Lower lobe of right lung (tissue), 2 donors: ENCODE data around the gene ALG9. TPM values are rescaled to one million over a fixed set of nuclear protein-coding genes. Genes with fewer than 3 reads are reported as not detected.

Experiments used
- ATAC-seq, 2 donors: fragments of 200-7000 bp; cut with Tn5 transposase; one replicate each; pipeline ENCODE4 v1.9.1; 2020 to 2022; ENCODE audit warnings: mild to moderate bottlenecking in 2 of 2, moderate library complexity in 2 of 2
- DNase-seq: peaks from one replicate; pipeline ENCODE4 v3.0.0-alpha.2; 2020
- H3K27ac ChIP-seq: fragments of 200-600 bp; one replicate; pipeline ENCODE4 v1.8.0; 2022
- H3K27me3 ChIP-seq: fragments of 200-600 bp; one replicate; pipeline ENCODE4 v1.8.0; 2022; ENCODE audit warnings: low read depth
- H3K36me3 ChIP-seq: fragments of 200-600 bp; one replicate; pipeline ENCODE4 v1.8.0; 2022; ENCODE audit warnings: mild to moderate bottlenecking
- H3K4me1 ChIP-seq: fragments of 200-600 bp; one replicate; pipeline ENCODE4 v1.8.0; 2022
- H3K4me3 ChIP-seq: fragments of 200-600 bp; one replicate; pipeline ENCODE4 v1.8.0; 2022; ENCODE audit warnings: mild to moderate bottlenecking
- H3K9me3 ChIP-seq: fragments of 200-600 bp; one replicate; pipeline ENCODE4 v1.8.0; 2022
- intact Hi-C: fragments of 100-400 bp; cut with DNase I; formaldehyde crosslinking; loops from one replicate; pipeline ENCODE4 v1.11.0; 2022
- total RNA-seq: library from RNA; stranded (reverse); fragmentation: NEBNext Ultra II Directional; extraction: Animal tissue kit (Norgen Biotek cat#: 25700); gene quantifications from one replicate; pipeline ENCODE4 v1.2.1, GENCODE V29; 2021
- TF ChIP-seq, protein P1 (sequence below): fragments of 200-600 bp; IDR thresholded peaks from one replicate; pipeline ENCODE4 v1.8.0; 2022; ENCODE audit warnings: antibody characterized with exemption, mild to moderate bottlenecking
- donor health status: DM: no; HTN: yes; CAD: no; lungs with severe emphysema.

ALG9 gene
- total RNA-seq, 1 donor from 2014 or later = 25.5 TPM

DNA sequence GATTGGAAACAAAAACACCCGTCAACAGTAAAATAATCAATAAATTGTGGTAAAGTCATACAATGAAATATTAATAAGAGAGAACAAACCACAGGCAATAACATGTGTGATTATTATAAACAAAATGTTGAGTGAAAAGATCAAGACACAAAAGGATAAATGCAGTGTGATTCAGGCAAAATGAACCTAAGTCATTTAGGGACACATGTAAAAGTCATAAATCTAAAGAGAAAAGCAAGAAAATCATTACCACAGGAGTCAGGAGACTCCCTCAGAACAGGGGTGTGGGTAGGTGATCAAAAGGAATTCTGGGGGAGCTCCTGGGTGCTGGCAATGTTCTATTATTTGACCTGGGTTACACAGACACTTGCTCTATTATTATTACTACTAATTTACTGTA, 57.3 kb downstream of the ALG9 start:
- peaks cover 5% of the 10 kb centered on the region for H3K4me1 ChIP-seq
- no peaks in the 10 kb centered on the region for H3K9me3 ChIP-seq
- no peak for DNase-seq
- no peak for ATAC-seq
- no peak overlapping the region for H3K4me3 ChIP-seq
- TF ChIP-seq, protein P1, sequence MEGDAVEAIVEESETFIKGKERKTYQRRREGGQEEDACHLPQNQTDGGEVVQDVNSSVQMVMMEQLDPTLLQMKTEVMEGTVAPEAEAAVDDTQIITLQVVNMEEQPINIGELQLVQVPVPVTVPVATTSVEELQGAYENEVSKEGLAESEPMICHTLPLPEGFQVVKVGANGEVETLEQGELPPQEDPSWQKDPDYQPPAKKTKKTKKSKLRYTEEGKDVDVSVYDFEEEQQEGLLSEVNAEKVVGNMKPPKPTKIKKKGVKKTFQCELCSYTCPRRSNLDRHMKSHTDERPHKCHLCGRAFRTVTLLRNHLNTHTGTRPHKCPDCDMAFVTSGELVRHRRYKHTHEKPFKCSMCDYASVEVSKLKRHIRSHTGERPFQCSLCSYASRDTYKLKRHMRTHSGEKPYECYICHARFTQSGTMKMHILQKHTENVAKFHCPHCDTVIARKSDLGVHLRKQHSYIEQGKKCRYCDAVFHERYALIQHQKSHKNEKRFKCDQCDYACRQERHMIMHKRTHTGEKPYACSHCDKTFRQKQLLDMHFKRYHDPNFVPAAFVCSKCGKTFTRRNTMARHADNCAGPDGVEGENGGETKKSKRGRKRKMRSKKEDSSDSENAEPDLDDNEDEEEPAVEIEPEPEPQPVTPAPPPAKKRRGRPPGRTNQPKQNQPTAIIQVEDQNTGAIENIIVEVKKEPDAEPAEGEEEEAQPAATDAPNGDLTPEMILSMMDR = no peak
- H3K27ac ChIP-seq = no peak overlapping the region
- no peaks in the 10 kb centered on the region for H3K27me3 ChIP-seq
- H3K36me3 ChIP-seq = no peaks in the 10 kb centered on the region
- intact Hi-C loops = no loop called here

DNA sequence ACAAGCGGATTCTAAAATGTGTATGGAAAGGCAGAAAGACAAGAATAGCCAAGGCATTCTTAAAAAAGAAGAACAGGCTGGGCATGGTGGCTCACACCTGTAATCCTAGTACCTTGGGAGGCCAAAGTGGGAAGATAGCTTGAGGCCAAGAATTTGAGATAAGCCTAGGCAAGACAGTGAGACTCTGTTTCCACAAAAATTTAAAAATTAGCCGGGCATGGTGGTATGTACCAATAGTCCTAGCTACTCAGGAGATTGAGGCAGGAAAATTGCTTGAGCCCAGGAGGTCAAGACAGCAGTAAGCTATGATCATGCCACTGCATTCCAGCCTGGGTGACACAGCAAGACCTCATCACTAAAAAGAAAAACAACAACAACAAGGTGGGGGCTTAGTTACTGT, 59.2 kb downstream of the ALG9 start:
- no peak overlapping the region for H3K27ac ChIP-seq
- ATAC-seq = no peak
- intact Hi-C loops = no loop called here
- DNase-seq = no peak
- H3K4me3 ChIP-seq = no peak overlapping the region
- H3K4me1 ChIP-seq = no peaks in the 10 kb centered on the region
- H3K27me3 ChIP-seq = no peaks in the 10 kb centered on the region
- H3K9me3 ChIP-seq = no peaks in the 10 kb centered on the region
- TF ChIP-seq, protein P1 = no peak
- H3K36me3 ChIP-seq = peaks cover 14% of the 10 kb centered on the region

GRCh38 chr11:111811445-111811844, 59.9 kb downstream of the ALG9 start:
- Histone ChIP-seq H3K36me3 (peaks cover 14% of the 10 kb centered on the region), H3K4me1 (peaks cover 5% of the 10 kb centered on the region), H3K9me3 (no peaks in the 10 kb centered on the region), H3K27me3 (no peaks in the 10 kb centered on the region), H3K27ac (no peak overlapping the region), H3K4me3 (no peak overlapping the region)
- intact Hi-C loops = no loop called here
- ATAC-seq = no peak
- TF ChIP-seq, protein P1 = no peak
- DNase-seq = no peak

DNA sequence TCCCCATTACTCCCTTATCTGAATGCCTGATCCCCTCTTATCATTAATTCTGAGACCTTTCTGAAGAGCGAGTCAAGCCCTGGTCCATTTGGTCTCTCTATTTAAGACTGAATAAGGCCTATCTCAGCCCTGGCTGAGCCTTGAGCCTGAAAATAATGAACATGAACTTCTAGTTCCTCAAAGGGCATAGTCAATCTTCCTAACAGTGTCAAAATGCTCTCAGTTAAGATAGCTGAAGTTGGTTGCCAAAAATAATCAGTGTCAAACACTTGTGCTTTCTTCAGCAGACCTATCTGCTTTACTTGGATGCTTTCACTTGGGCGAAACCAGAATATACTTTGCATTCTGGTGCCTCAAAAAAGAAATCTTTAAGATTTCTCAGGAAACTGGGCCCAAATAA, 62.5 kb downstream of the ALG9 start:
- no peak for ATAC-seq
- TF ChIP-seq, protein P1 = no peak
- DNase-seq = no peak
- Histone ChIP-seq H3K4me1 (peaks cover 6% of the 10 kb centered on the region), H3K9me3 (no peaks in the 10 kb centered on the region), H3K27ac (no peak overlapping the region), H3K36me3 (peaks cover 38% of the 10 kb centered on the region), H3K27me3 (no peaks in the 10 kb centered on the region), H3K4me3 (no peak overlapping the region)
- intact Hi-C loops = no loop called here

GRCh38 chr11:111808063-111808588, 63.3 kb downstream of the ALG9 start:
- TF ChIP-seq, protein P1 = no peak
- Histone ChIP-seq H3K4me1 (peaks cover 6% of the 10 kb centered on the region), H3K27ac (no peak overlapping the region), H3K36me3 (peaks cover 43% of the 10 kb centered on the region), H3K4me3 (no peak overlapping the region), H3K27me3 (no peaks in the 10 kb centered on the region), H3K9me3 (no peaks in the 10 kb centered on the region)
- DNase-seq (no peak), ATAC-seq (peak; percentile 67 to 83)
- intact Hi-C loops = no loop called here

- Histone ChIP-seq H3K4me3 (no peak overlapping the region), H3K9me3 (no peaks in the 10 kb centered on the region), H3K36me3 (peaks cover 47% of the 10 kb centered on the region), H3K27me3 (no peaks in the 10 kb centered on the region), H3K4me1 (peaks cover 6% of the 10 kb centered on the region), H3K27ac (no peak overlapping the region)
- TF ChIP-seq, protein P1 = no peak
- intact Hi-C loops = no loop called here
- DNase-seq (no peak), ATAC-seq (no peak)
Observed at GRCh38 chr11:111807076-111807475, 64.3 kb downstream of the ALG9 start.
